H9 (cell line): Measurements from ENCODE around the gene KCNAB1. TPM values are rescaled to one million over a fixed set of nuclear protein-coding genes. Genes with fewer than 3 reads are reported as not detected.
A peak's percentile ranks its signal among the peaks of the same experiment; 100 is the strongest.

Experiments used
- DNase-seq: peaks from one replicate; pipeline ENCODE4 v3.0.0-alpha.2; 2017
- H2AFZ ChIP-seq: one replicate; pipeline ENCODE4 v1.6.1; 2013; ENCODE audit warnings: mild to moderate bottlenecking, low read length, control low read depth, moderate library complexity
- H2AK5ac ChIP-seq: 2 replicates; pipeline ENCODE4 v1.6.1; 2013; ENCODE audit warnings: low read length, control low read depth, mixed read lengths; ENCODE audit not compliant: insufficient read length
- H2BK120ac ChIP-seq: one replicate; pipeline ENCODE4 v1.6.1; 2013; ENCODE audit warnings: low read depth, mild to moderate bottlenecking, low read length, control low read depth, inconsistent platforms; ENCODE audit not compliant: poor library complexity, severe bottlenecking
- H2BK12ac ChIP-seq: 2 replicates; pipeline ENCODE4 v1.6.1; 2013; ENCODE audit warnings: low read length, control low read depth, mixed read lengths, low read depth; ENCODE audit not compliant: insufficient read length
- H2BK15ac ChIP-seq: 2 replicates; pipeline ENCODE4 v1.6.1; 2013; ENCODE audit warnings: low read depth, low read length, control low read depth
- H2BK20ac ChIP-seq: one replicate; pipeline ENCODE4 v1.6.1; 2013; ENCODE audit warnings: low read depth, mild to moderate bottlenecking, low read length, control low read depth, inconsistent platforms; ENCODE audit not compliant: poor library complexity, severe bottlenecking
- H2BK5ac ChIP-seq: 2 replicates; pipeline ENCODE4 v1.6.1; 2013; ENCODE audit warnings: low read length, control low read depth, mixed read lengths; ENCODE audit not compliant: insufficient read length
- H3K14ac ChIP-seq: 2 replicates; pipeline ENCODE4 v1.6.1; 2013; ENCODE audit warnings: low read length, control low read depth; ENCODE audit not compliant: insufficient read depth
- H3K18ac ChIP-seq: 2 replicates; pipeline ENCODE4 v1.6.1; 2013; ENCODE audit warnings: low read depth, mild to moderate bottlenecking, mixed read lengths, low read length, control low read depth; ENCODE audit not compliant: insufficient read length
- H3K23ac ChIP-seq: 2 replicates; pipeline ENCODE4 v1.6.1; 2013; ENCODE audit warnings: low read length, control low read depth, mixed read lengths, low read depth; ENCODE audit not compliant: insufficient read length
- H3K23me2 ChIP-seq: 2 replicates; pipeline ENCODE4 v1.6.1; 2013; ENCODE audit warnings: low read depth, mild to moderate bottlenecking, mixed read lengths, low read length, control low read depth; ENCODE audit not compliant: insufficient read length, poor library complexity, severe bottlenecking
- H3K27ac ChIP-seq: 2 replicates; pipeline ENCODE4 v1.5.1; 2013; ENCODE audit warnings: low read length, control low read depth, mixed read lengths, low read depth; ENCODE audit not compliant: insufficient read length
- H3K27me3 ChIP-seq: 2 replicates; pipeline ENCODE4 v1.6.1; 2013; ENCODE audit warnings: low read length, control low read depth, inconsistent platforms; ENCODE audit not compliant: insufficient read depth
- H3K4ac ChIP-seq: 2 replicates; pipeline ENCODE4 v1.6.1; 2013; ENCODE audit warnings: low read depth, mild to moderate bottlenecking, control low read depth, inconsistent platforms, low read length, moderate library complexity
- H3K4me1 ChIP-seq: 2 replicates; pipeline ENCODE4 v1.6.1; 2013; ENCODE audit warnings: low read length, control low read depth, inconsistent platforms; ENCODE audit not compliant: insufficient read depth
- H3K4me2 ChIP-seq: 2 replicates; pipeline ENCODE4 v1.6.1; 2013; ENCODE audit warnings: low read length, control low read depth, mixed read lengths; ENCODE audit not compliant: insufficient read length, insufficient read depth
- H3K56ac ChIP-seq: 2 replicates; pipeline ENCODE4 v1.6.1; 2013; ENCODE audit warnings: low read depth, mild to moderate bottlenecking, mixed read lengths, low read length, control low read depth; ENCODE audit not compliant: insufficient read length
- H3K79me1 ChIP-seq: 2 replicates; pipeline ENCODE4 v1.6.1; 2013; ENCODE audit warnings: low read depth, mild to moderate bottlenecking, moderate library complexity, low read length, control low read depth, inconsistent platforms; ENCODE audit not compliant: insufficient read depth, poor library complexity, severe bottlenecking
- H3K79me2 ChIP-seq: 2 replicates; pipeline ENCODE4 v1.6.1; 2013; ENCODE audit warnings: low read length, control low read depth, inconsistent platforms; ENCODE audit not compliant: insufficient read depth
- H3K9ac ChIP-seq: 2 replicates; pipeline ENCODE4 v1.6.1; 2013; ENCODE audit warnings: low read length, control low read depth, mixed read lengths; ENCODE audit not compliant: insufficient read length; ENCODE audit errors: extremely low read depth
- H3K9me3 ChIP-seq: one replicate; pipeline ENCODE4 v1.6.1; 2013; ENCODE audit warnings: low read depth, low read length, inconsistent platforms; ENCODE audit not compliant: control insufficient read depth
- H3T11ph ChIP-seq: one replicate; pipeline ENCODE4 v1.6.1; 2013; ENCODE audit warnings: mild to moderate bottlenecking, low read length, control low read depth, inconsistent platforms
- H4K20me1 ChIP-seq: one replicate; pipeline ENCODE4 v1.6.1; 2013; ENCODE audit not compliant: control insufficient read depth, insufficient read length, insufficient read depth
- H4K5ac ChIP-seq: 2 replicates; pipeline ENCODE4 v1.6.1; 2013; ENCODE audit warnings: low read depth, mild to moderate bottlenecking, mixed read lengths, low read length, control low read depth; ENCODE audit not compliant: insufficient read length
- H4K8ac ChIP-seq: replicated peaks from 2 replicates; pipeline ENCODE4 v1.6.1; 2013; ENCODE audit warnings: low read length, control low read depth, mixed read lengths, low read depth; ENCODE audit not compliant: insufficient read length
- H4K91ac ChIP-seq: 2 replicates; pipeline ENCODE4 v1.6.1; 2013; ENCODE audit warnings: low read depth, mild to moderate bottlenecking, moderate library complexity, mixed read lengths, low read length, control low read depth; ENCODE audit not compliant: insufficient read length
- H3K27ac Mint-ChIP-seq, 3 experiments: 2 replicates in 2 of 3; 3 replicates in 1 of 3; pipeline ENCODE4 v1.8.0; 2020 to 2021; ENCODE audit warnings: mixed read lengths in 3 of 3, mild to moderate bottlenecking in 1 of 3, moderate library complexity in 1 of 3
- H3K27me3 Mint-ChIP-seq: 2 replicates; pipeline ENCODE4 v1.8.0; 2021; ENCODE audit warnings: low read depth, mild to moderate bottlenecking, moderate library complexity, mixed read lengths
- H3K36me3 Mint-ChIP-seq, 3 experiments: 2 replicates in 2 of 3; 3 replicates in 1 of 3; pipeline ENCODE4 v1.8.0; 2020 to 2021; ENCODE audit warnings: low read depth in 3 of 3, mixed read lengths in 3 of 3; ENCODE audit not compliant: insufficient read depth in 1 of 3
- H3K4me1 Mint-ChIP-seq, 2 experiments: 2 replicates each; pipeline ENCODE4 v1.8.0; 2020; ENCODE audit warnings: mixed read lengths in 2 of 2
- H3K4me3 Mint-ChIP-seq, 2 experiments: 2 replicates in 1 of 2; 3 replicates in 1 of 2; pipeline ENCODE4 v1.8.0; 2020 to 2021; ENCODE audit warnings: mild to moderate bottlenecking in 2 of 2, mixed read lengths in 2 of 2, moderate library complexity in 1 of 2
- H3K9me3 Mint-ChIP-seq, 2 experiments: 2 replicates in 1 of 2; 3 replicates in 1 of 2; pipeline ENCODE4 v1.8.0; 2020; ENCODE audit warnings: mild to moderate bottlenecking in 2 of 2, mixed read lengths in 2 of 2, moderate library complexity in 1 of 2
- CTCF ChIP-seq: fragments of 200-600 bp; sonication (generic); conservative IDR thresholded peaks from 3 replicates; pipeline ENCODE4 v1.8.0; 2021; ENCODE audit warnings: antibody characterized with exemption, mild to moderate bottlenecking
- total RNA-seq: library from RNA; stranded (reverse); gene quantifications from 2 replicates; pipeline ENCODE4 v1.2.1, GENCODE V29; 2021

Gene KCNAB1
- total RNA-seq, 1 experiment from 2014 or later = 3.7 TPM

GRCh38 chr3:156349978-156350377 is 229.6 kb downstream of the KCNAB1 start:
- Histone ChIP-seq H3K18ac (no peak overlapping the region), H3K27me3 (no peaks in the 10 kb centered on the region), H3K14ac (no peak overlapping the region), H3K9ac (no peak overlapping the region), H3K9me3 (no peaks in the 10 kb centered on the region), H3K79me1 (no peaks in the 10 kb centered on the region), H3K56ac (no peak overlapping the region), H2BK120ac (no peak overlapping the region), H4K8ac (no peak overlapping the region), H3T11ph (no peak overlapping the region), H4K91ac (no peak overlapping the region), H3K23me2 (no peaks in the 10 kb centered on the region), H2AK5ac (no peak overlapping the region), H4K5ac (no peak overlapping the region), H3K79me2 (no peaks in the 10 kb centered on the region), H2BK20ac (no peak overlapping the region), H2AFZ (no peak overlapping the region), H2BK5ac (no peak overlapping the region), H3K4me2 (no peak overlapping the region), H2BK12ac (no peak overlapping the region), H3K4ac (no peak overlapping the region), H3K23ac (no peak overlapping the region), H3K4me1 (no peaks in the 10 kb centered on the region; the same call in 1 of the 2 replicates), H4K20me1 (no peaks in the 10 kb centered on the region), H2BK15ac (no peak overlapping the region), H3K27ac (no peak overlapping the region)
- Mint-ChIP-seq H3K36me3 (no peaks in the 10 kb centered on the region), H3K4me1 (peaks cover 14 to 19% of the 10 kb centered on the region in 2 experiments), H3K27ac (0 out of 7 replicates have a peak overlapping the region, but pooled peaks of 1 of the 3 experiments have one; percentile 1), H3K27me3 (no peaks in the 10 kb centered on the region), H3K9me3 (no peaks in the 10 kb centered on the region), H3K4me3 (no peak overlapping the region)
- no peak for DNase-seq
- no peak for TF ChIP-seq CTCF
